Ovary (tissue), 3 donors: ENCODE data around the gene PLEKHG2.

ENCODE experiments used
- EP300 ChIP-seq: sonication (generic); formaldehyde crosslinking; IDR thresholded peaks from one replicate; pipeline ENCODE4 v1.6.1; 2017; ENCODE audit warnings: antibody characterized with exemption
- POLR2A ChIP-seq: fragments of 450-650 bp; IDR thresholded peaks from one replicate; pipeline ENCODE4 v1.6.1; 2017; ENCODE audit warnings: antibody characterized with exemption, mild to moderate bottlenecking, moderate library complexity
- TF ChIP-seq, protein P1 (sequence below), 3 donors: fragments of 450-650 bp in 2 of 3; fragments of 200-600 bp in 1 of 3; IDR thresholded peaks; one replicate each; pipeline versions ENCODE4 v1.5.1 to v1.8.0; 2016 to 2022; ENCODE audit warnings: antibody characterized with exemption in 3 of 3, mild to moderate bottlenecking in 1 of 3
- donor health status: DM: no; HTN: no; CAD: no.

DNA sequence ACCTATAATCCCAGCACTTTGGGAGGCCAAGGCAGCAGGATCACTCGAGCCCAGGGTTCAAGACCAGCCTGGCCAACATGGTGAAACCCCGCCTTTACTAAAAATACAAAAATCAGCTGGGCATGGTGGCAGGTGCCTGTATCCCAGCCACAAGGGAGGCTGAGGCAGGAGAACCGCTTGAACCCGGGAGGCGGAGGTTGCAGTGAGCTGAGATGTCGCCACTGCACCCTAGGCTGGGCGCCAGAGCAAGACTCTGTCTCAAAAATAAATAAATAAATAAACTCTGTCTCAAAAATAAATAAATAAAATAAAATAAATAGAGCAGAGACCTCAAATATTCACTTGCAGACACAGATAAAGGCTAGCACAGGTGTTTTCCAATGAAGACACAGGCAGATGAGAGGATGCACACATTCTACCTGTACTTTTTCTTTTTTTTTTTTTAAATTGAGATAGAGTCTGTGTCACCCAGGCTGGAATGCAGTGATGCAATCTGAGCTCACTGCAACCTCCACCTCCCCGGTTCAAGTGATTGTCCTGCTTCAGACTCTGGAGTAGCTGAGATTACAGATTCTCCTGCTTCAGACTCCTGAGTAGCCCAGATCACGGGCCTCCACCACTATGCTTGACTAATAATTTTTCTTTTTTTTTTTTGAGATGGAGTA, 25.9 kb downstream of the PLEKHG2 start:
- TF ChIP-seq, protein P1, sequence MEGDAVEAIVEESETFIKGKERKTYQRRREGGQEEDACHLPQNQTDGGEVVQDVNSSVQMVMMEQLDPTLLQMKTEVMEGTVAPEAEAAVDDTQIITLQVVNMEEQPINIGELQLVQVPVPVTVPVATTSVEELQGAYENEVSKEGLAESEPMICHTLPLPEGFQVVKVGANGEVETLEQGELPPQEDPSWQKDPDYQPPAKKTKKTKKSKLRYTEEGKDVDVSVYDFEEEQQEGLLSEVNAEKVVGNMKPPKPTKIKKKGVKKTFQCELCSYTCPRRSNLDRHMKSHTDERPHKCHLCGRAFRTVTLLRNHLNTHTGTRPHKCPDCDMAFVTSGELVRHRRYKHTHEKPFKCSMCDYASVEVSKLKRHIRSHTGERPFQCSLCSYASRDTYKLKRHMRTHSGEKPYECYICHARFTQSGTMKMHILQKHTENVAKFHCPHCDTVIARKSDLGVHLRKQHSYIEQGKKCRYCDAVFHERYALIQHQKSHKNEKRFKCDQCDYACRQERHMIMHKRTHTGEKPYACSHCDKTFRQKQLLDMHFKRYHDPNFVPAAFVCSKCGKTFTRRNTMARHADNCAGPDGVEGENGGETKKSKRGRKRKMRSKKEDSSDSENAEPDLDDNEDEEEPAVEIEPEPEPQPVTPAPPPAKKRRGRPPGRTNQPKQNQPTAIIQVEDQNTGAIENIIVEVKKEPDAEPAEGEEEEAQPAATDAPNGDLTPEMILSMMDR (IDR thresholded peaks at IDR 0.05), result no peak
- TF ChIP-seq EP300 (no peak), POLR2A (no peak)
